ENCODE data around the gene OASL. TPM values are rescaled to one million over a fixed set of nuclear protein-coding genes. Genes with fewer than 3 reads are reported as not detected.
"Not testable (repeated sequence)": the region's sequence is repeated elsewhere in the genome, so short reads cannot be mapped to it uniquely, and the experiment has no call there.

The OASL gene
- total RNA-seq, 1 donor from 2014 or later: not detected

DNA sequence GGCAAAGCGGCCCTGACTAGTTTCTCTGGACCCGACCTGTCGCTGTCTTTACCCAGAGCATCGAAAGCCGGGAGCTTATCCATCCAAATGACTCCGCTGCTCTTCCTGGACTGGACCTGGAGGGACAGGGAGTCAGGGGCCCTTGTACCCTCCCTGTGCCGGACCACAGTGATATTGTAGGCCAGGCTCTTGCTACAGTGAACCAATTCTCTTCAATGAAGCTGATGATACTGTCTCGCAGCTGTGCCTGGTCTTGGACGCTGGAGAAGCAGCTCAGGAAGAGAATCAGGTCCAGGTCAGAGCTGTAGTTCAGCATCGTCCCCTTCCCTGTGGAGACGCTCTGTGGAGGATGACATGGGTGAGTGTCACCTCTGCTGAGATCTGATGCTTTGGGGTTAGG, 14.7 kb upstream of the OASL start:
- no peak overlapping the region for H3K4me3 ChIP-seq
- no peak overlapping the region for H3K9ac ChIP-seq
- no peaks in the 10 kb centered on the region for H3K79me2 ChIP-seq (ENCODE audit: low read depth)
- H3K4me1 ChIP-seq: no peaks in the 10 kb centered on the region
- Mint-ChIP-seq H3K4me3 (peak overlapping the region; percentile 28), H3K27ac (no peak overlapping the region), H3K36me3 (no peaks in the 10 kb centered on the region), H3K9me3 (no peaks in the 10 kb centered on the region), H3K27me3 (ENCODE audit: insufficient read depth, low read depth) (peaks cover 2% of the 10 kb centered on the region), H3K4me1 (no peaks in the 10 kb centered on the region)
- no peak overlapping the region for H3K4me2 ChIP-seq
- H3K27ac ChIP-seq: no peak overlapping the region
- H3K27me3 ChIP-seq: no peaks in the 10 kb centered on the region
- TF ChIP-seq EZH2 (IDR thresholded peaks at IDR 0.05) (no peak), EZH2phosphoT487 (IDR thresholded peaks at IDR 0.05) (no peak)
- TF ChIP-seq, protein P1, sequence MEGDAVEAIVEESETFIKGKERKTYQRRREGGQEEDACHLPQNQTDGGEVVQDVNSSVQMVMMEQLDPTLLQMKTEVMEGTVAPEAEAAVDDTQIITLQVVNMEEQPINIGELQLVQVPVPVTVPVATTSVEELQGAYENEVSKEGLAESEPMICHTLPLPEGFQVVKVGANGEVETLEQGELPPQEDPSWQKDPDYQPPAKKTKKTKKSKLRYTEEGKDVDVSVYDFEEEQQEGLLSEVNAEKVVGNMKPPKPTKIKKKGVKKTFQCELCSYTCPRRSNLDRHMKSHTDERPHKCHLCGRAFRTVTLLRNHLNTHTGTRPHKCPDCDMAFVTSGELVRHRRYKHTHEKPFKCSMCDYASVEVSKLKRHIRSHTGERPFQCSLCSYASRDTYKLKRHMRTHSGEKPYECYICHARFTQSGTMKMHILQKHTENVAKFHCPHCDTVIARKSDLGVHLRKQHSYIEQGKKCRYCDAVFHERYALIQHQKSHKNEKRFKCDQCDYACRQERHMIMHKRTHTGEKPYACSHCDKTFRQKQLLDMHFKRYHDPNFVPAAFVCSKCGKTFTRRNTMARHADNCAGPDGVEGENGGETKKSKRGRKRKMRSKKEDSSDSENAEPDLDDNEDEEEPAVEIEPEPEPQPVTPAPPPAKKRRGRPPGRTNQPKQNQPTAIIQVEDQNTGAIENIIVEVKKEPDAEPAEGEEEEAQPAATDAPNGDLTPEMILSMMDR (IDR thresholded peaks at IDR 0.05): no peak
- no peaks in the 10 kb centered on the region for H3K36me3 ChIP-seq
- H3F3A ChIP-seq (ENCODE audit: low read depth): no peaks in the 10 kb centered on the region
- H2AFZ ChIP-seq (replicated peaks): no peak overlapping the region
- H4K20me1 ChIP-seq (ENCODE audit: low read depth): no peaks in the 10 kb centered on the region
- no peak for DNase-seq (ENCODE audit: low spot score)
- no peaks in the 10 kb centered on the region for H3K9me3 ChIP-seq (ENCODE audit: low read depth)

DNA sequence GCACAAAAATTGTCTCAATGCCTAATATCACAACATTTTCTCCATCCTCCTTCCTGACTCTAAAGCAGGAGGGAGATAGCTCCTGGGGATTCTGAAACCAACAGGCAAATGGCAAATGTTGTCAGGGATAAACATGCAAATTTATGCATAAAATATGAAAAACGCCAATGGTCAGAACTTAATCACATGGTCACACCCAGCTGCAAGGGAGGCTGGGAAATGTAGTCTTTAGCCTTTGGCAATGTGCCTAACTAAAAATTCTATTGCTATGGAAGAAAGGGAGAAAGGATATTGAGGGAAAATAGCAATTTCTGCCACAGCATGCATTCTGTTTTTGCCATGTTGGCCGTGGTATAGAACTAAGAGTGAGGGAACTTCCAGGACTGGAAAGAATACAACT, 11.7 kb upstream of the OASL start:
- H3K79me2 ChIP-seq (ENCODE audit: low read depth): no peaks in the 10 kb centered on the region
- H3K9ac ChIP-seq: no peak overlapping the region
- Mint-ChIP-seq H3K4me3 (no peak overlapping the region), H3K9me3 (no peaks in the 10 kb centered on the region), H3K27me3 (ENCODE audit: insufficient read depth, low read depth) (peaks cover 2% of the 10 kb centered on the region), H3K27ac (no peak overlapping the region), H3K4me1 (peaks cover 3% of the 10 kb centered on the region), H3K36me3 (no peaks in the 10 kb centered on the region)
- no peaks in the 10 kb centered on the region for H3K9me3 ChIP-seq (ENCODE audit: low read depth)
- no peak overlapping the region for H3K27ac ChIP-seq
- H3K27me3 ChIP-seq: no peaks in the 10 kb centered on the region
- H3K4me1 ChIP-seq: no peaks in the 10 kb centered on the region
- no peak for DNase-seq (ENCODE audit: low spot score)
- H3K4me2 ChIP-seq: no peak overlapping the region
- H3K36me3 ChIP-seq: no peaks in the 10 kb centered on the region
- TF ChIP-seq, protein P1 (IDR thresholded peaks at IDR 0.05): no peak
- no peak for TF ChIP-seq EZH2phosphoT487 (IDR thresholded peaks at IDR 0.05)
- no peak for TF ChIP-seq EZH2 (IDR thresholded peaks at IDR 0.05)
- H3F3A ChIP-seq (ENCODE audit: low read depth): no peaks in the 10 kb centered on the region
- no peak overlapping the region for H3K4me3 ChIP-seq
- no peak overlapping the region for H2AFZ ChIP-seq (replicated peaks)
- no peaks in the 10 kb centered on the region for H4K20me1 ChIP-seq (ENCODE audit: low read depth)

DNA sequence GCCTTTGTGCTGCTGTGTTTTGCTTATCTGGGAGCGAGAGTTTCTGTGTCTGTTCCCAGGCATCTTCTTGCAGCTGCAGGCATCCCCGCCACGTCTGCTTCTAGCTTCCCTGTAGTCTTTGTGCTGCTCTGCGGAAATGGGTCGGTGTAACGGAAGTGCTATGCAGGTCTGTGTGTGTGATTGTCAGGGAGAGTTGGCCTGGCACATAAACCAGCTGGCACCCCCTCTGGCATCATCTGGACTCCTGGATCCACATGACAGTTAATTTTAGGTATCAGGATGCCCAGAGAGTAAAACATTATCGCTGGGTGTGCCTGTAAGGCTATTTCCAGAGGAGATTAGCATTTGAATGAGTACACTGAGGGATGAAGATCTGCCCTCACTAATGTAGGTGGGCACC, 9.4 kb upstream of the OASL start:
- Mint-ChIP-seq H3K9me3 (no peaks in the 10 kb centered on the region), H3K27me3 (ENCODE audit: insufficient read depth, low read depth) (peaks cover 5% of the 10 kb centered on the region), H3K36me3 (no peaks in the 10 kb centered on the region), H3K4me3 (no peak overlapping the region), H3K4me1 (peaks cover 3% of the 10 kb centered on the region), H3K27ac (no peak overlapping the region)
- TF ChIP-seq EZH2phosphoT487 (IDR thresholded peaks at IDR 0.05) (no peak), EZH2 (IDR thresholded peaks at IDR 0.05) (no peak)
- TF ChIP-seq, protein P1 (IDR thresholded peaks at IDR 0.05): no peak
- Histone ChIP-seq H3K9me3 (ENCODE audit: low read depth) (no peaks in the 10 kb centered on the region), H4K20me1 (ENCODE audit: low read depth) (no peaks in the 10 kb centered on the region), H3K9ac (no peak overlapping the region), H3K79me2 (ENCODE audit: low read depth) (no peaks in the 10 kb centered on the region), H3K36me3 (no peaks in the 10 kb centered on the region), H3K27ac (no peak overlapping the region), H3K27me3 (peaks cover 7% of the 10 kb centered on the region), H3F3A (ENCODE audit: low read depth) (no peaks in the 10 kb centered on the region), H3K4me2 (no peak overlapping the region), H3K4me1 (no peaks in the 10 kb centered on the region), H2AFZ (replicated peaks) (peak overlapping the region; percentile 38), H3K4me3 (no peak overlapping the region)
- no peak for DNase-seq (ENCODE audit: low spot score)

DNA sequence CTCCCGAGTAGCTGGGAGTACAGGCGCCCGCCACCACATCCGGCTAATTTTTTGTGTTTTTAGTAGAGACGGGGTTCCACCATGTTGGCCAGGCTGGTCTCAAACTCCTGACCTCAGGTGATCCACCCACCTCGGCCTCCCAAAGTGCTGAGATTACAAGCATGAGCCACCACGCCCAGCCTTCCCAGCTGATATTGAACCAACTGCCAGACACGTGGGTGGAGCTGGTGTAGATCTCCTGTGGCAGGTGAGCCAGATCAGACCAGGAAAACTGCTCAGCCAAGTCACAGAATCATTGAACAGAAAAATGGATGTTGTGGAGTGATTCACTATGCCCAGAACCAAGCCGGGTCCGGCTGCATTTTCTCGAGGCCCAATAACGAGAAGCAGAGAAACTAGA, 8.4 kb upstream of the OASL start:
- not testable (repeated sequence) for H3K27me3 ChIP-seq; H3K4me1 Mint-ChIP-seq; H3K9ac ChIP-seq; H3K4me3 Mint-ChIP-seq; H3K4me2 ChIP-seq; H3K36me3 ChIP-seq; H3K27me3 Mint-ChIP-seq (ENCODE audit: insufficient read depth, low read depth); DNase-seq (ENCODE audit: low spot score); H4K20me1 ChIP-seq (ENCODE audit: low read depth); H3F3A ChIP-seq (ENCODE audit: low read depth); H3K36me3 Mint-ChIP-seq; H3K4me3 ChIP-seq; H3K9me3 Mint-ChIP-seq; H3K4me1 ChIP-seq; H3K79me2 ChIP-seq (ENCODE audit: low read depth); H3K9me3 ChIP-seq (ENCODE audit: low read depth); H2AFZ ChIP-seq (replicated peaks); H3K27ac ChIP-seq; H3K27ac Mint-ChIP-seq
